ENCODE data around the gene JPT1.

The JPT1 gene

DNA sequence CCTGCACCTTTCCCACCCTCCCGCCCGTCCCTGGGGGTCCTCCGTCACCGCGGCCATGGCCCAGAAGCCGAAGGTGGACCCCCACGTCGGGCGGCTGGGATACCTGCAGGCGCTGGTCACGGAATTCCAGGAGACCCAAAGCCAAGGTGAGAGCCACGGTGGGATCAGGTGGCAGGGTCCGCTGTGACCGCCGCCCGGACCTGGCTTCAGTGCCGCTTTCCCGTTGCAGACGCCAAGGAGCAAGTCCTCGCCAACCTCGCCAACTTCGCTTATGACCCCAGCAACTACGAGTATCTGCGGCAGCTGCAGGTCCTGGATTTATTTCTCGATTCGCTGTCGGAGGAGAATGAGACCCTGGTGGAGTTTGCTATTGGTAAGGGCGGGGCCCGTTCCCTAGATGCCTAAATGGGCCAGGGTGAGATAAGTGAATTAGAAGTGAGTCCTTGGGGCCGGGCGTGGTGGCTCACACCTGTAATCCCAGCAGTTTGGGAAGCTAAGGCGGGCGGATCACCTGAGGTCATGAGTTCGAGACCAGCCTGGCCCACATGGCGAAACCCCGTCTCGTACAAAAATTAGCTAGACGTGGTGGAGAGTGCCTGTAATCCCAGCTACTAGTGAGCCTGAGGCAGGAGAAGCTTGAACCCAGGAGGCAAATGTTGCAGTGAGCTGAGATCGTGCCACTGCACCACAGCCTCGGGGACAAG, 43.9 kb downstream of the JPT1 start:
- TF ChIP-seq EZH2 (IDR thresholded peaks at IDR 0.05; ENCODE audit: borderline replicate concordance, low read depth, low read length, severe bottlenecking) = no peak
- TF ChIP-seq, protein P1, sequence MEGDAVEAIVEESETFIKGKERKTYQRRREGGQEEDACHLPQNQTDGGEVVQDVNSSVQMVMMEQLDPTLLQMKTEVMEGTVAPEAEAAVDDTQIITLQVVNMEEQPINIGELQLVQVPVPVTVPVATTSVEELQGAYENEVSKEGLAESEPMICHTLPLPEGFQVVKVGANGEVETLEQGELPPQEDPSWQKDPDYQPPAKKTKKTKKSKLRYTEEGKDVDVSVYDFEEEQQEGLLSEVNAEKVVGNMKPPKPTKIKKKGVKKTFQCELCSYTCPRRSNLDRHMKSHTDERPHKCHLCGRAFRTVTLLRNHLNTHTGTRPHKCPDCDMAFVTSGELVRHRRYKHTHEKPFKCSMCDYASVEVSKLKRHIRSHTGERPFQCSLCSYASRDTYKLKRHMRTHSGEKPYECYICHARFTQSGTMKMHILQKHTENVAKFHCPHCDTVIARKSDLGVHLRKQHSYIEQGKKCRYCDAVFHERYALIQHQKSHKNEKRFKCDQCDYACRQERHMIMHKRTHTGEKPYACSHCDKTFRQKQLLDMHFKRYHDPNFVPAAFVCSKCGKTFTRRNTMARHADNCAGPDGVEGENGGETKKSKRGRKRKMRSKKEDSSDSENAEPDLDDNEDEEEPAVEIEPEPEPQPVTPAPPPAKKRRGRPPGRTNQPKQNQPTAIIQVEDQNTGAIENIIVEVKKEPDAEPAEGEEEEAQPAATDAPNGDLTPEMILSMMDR (IDR thresholded peaks at IDR 0.05; ENCODE audit: borderline replicate concordance, extremely low read depth, low read length, poor library complexity, severe bottlenecking) = no peak
- Histone ChIP-seq H3K27ac (ENCODE audit: low read length) (peak overlapping the region; percentile 78), H4K20me1 (ENCODE audit: insufficient read depth, low read length) (no peaks in the 10 kb centered on the region), H3K36me3 (ENCODE audit: insufficient read depth, low read length) (peaks cover 4% of the 10 kb centered on the region; the same call in 1 of the 2 replicates), H3K79me2 (ENCODE audit: insufficient read depth, low read length) (peaks cover 34% of the 10 kb centered on the region), H3K9ac (ENCODE audit: low read depth, low read length) (peak overlapping the region; percentile 74), H3K4me3 (ENCODE audit: low read depth in 1 of 2, low read length in 2 of 2) (peak overlapping the region; percentile 32 to 85; a peak in 3 of 4 replicates), H3K4me2 (ENCODE audit: insufficient read depth, low read length) (peak overlapping the region; percentile 97), H3K27me3 (ENCODE audit: insufficient read depth, low read length, poor library complexity) (no peaks in the 10 kb centered on the region), H3K9me3 (ENCODE audit: insufficient read depth, low read length, severe bottlenecking) (no peaks in the 10 kb centered on the region), H3K4me1 (ENCODE audit: insufficient read depth, low read length) (peaks cover 51% of the 10 kb centered on the region), H2AFZ (ENCODE audit: low read depth, low read length) (peak overlapping the region; percentile 90)
- ATAC-seq (ENCODE audit: insufficient read depth, low read depth) = no peak
- DNase-seq = peak; percentile 35

DNA sequence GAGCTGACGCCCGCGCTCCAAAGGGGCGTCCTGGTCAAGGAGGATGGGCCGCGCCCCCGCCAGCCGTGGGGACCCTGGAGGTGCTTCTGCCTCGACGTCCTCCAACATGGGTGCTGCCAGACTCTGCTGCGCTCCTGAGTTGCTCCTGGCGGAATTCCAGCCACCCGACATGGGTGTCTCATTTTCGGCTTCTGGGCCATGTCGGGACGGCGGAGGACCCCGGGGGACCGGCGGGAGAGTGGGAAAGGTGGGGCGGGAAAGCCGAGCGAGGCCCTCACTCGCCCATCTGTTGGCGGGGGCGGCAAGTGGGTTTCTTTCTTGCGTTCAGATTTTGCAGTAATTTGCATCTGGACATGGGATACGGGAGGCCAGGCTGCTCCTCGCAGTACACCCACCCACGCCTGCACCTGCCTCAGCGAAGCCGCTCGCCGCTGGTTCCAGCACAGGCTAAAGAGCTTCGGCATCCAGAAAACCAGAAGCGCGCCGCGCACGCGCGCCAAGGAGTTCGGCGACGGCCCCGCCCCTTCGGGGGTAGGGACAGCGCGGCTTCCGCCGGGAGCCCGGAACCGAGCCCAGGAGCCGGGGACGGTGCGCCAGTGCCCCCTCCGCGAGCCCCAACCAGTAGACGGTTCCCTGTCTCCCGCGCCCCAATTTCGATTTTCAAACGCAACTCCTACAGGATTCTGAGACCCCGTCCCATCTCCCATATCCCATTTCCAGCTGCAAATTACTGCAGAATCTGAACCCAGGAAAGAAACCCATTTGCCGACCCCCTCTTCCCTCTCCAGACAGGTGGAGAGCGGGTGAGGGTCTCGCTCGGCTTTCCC, 44.7 kb downstream of the JPT1 start, which contains the start of gene ARMC7:
TSS of gene ARMC7 (plus strand) at position 563 of the 827 bp plus-strand sequence. CDS start 320 bp downstream, outside the sequence.
- no peak for TF ChIP-seq EZH2 (IDR thresholded peaks at IDR 0.05; ENCODE audit: borderline replicate concordance, low read depth, low read length, severe bottlenecking)
- TF ChIP-seq, protein P1 (IDR thresholded peaks at IDR 0.05; ENCODE audit: borderline replicate concordance, extremely low read depth, low read length, poor library complexity, severe bottlenecking) = peak; percentile 11
- Histone ChIP-seq H3K4me1 (ENCODE audit: insufficient read depth, low read length) (peaks cover 46% of the 10 kb centered on the region), H2AFZ (ENCODE audit: low read depth, low read length) (peak within 1 kb of the TSS; percentile 90), H3K36me3 (ENCODE audit: insufficient read depth, low read length) (no peaks in the 10 kb centered on the region; the same call in 1 of the 2 replicates), H3K4me3 (ENCODE audit: low read depth in 1 of 2, low read length in 2 of 2) (peak within 1 kb of the TSS; percentile 32 to 85; a peak in 3 of 4 replicates), H3K79me2 (ENCODE audit: insufficient read depth, low read length) (peaks cover 28% of the 10 kb centered on the region), H3K27me3 (ENCODE audit: insufficient read depth, low read length, poor library complexity) (no peaks in the 10 kb centered on the region), H3K27ac (ENCODE audit: low read length) (peak within 1 kb of the TSS; percentile 78), H3K9ac (ENCODE audit: low read depth, low read length) (peak within 1 kb of the TSS; percentile 74), H3K4me2 (ENCODE audit: insufficient read depth, low read length) (peak within 1 kb of the TSS; percentile 97), H4K20me1 (ENCODE audit: insufficient read depth, low read length) (no peaks in the 10 kb centered on the region), H3K9me3 (ENCODE audit: insufficient read depth, low read length, severe bottlenecking) (no peaks in the 10 kb centered on the region)
- peak; percentile 82 for ATAC-seq (ENCODE audit: insufficient read depth, low read depth)
- peak; percentile 93 for DNase-seq

DNA sequence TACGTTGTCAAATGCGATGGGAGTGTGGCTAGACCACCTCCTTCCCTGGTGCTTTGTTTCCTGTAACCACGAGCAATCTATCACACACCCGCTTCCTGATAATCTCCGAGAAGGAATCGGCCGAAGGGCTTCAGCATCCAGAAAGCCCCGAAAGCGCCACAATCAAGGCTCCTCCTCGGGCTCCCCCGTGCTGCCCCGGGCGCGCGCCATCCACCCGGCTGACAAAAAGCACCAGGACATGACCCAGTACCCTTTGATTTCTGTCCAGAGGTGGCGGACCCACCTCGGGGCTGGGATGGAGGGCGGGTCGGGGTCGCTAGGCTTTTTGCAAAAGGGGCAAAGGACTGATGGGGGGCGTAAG, 45.3 kb downstream of the JPT1 start:
- H3K4me2 ChIP-seq (ENCODE audit: insufficient read depth, low read length) = peak overlapping the region; percentile 97
- H2AFZ ChIP-seq (ENCODE audit: low read depth, low read length) = peak overlapping the region; percentile 90
- H3K79me2 ChIP-seq (ENCODE audit: insufficient read depth, low read length) = peaks cover 24% of the 10 kb centered on the region
- H3K4me1 ChIP-seq (ENCODE audit: insufficient read depth, low read length) = peaks cover 40% of the 10 kb centered on the region
- no peaks in the 10 kb centered on the region for H3K9me3 ChIP-seq (ENCODE audit: insufficient read depth, low read length, severe bottlenecking)
- DNase-seq = no peak
- H3K36me3 ChIP-seq (ENCODE audit: insufficient read depth, low read length) = no peaks in the 10 kb centered on the region
- peak overlapping the region; percentile 74 for H3K9ac ChIP-seq (ENCODE audit: low read depth, low read length)
- TF ChIP-seq EZH2 (IDR thresholded peaks at IDR 0.05; ENCODE audit: borderline replicate concordance, low read depth, low read length, severe bottlenecking) = no peak
- TF ChIP-seq, protein P1 (IDR thresholded peaks at IDR 0.05; ENCODE audit: borderline replicate concordance, extremely low read depth, low read length, poor library complexity, severe bottlenecking) = no peak
- ATAC-seq (ENCODE audit: insufficient read depth, low read depth) = no peak
- peak overlapping the region; percentile 68; the same call in 1 of the 2 replicates for H3K27ac ChIP-seq (ENCODE audit: low read length)
- H4K20me1 ChIP-seq (ENCODE audit: insufficient read depth, low read length) = no peaks in the 10 kb centered on the region
- no peaks in the 10 kb centered on the region for H3K27me3 ChIP-seq (ENCODE audit: insufficient read depth, low read length, poor library complexity)
- H3K4me3 ChIP-seq (ENCODE audit: low read depth in 1 of 2, low read length in 2 of 2) = peak overlapping the region; percentile 32 to 85; a peak in 3 of 4 replicates
